SKM-1 treated with dmso at 0.1 percent for 144 hours (cell line): Measurements from ENCODE around the gene NAA50.

ENCODE experiments used
- DNase-seq: peaks from one replicate; lab custom pipeline; 2025; ENCODE audit not compliant: unreplicated experiment; lab: John Stamatoyannopoulos, UW

The NAA50 gene

GRCh38 chr3:113745756-113746547 is at the start of gene NAA50:
NAA50 (minus strand) TSS chr3:113746249; CDS start chr3:113745949, 300 bp downstream.
- peak; percentile 91 for DNase-seq

GRCh38 chr3:113795693-113796092 is 49.6 kb upstream of the NAA50 start:
- no peak for DNase-seq

- DNase-seq: no peak
Measured at GRCh38 chr3:113794526-113794925, 48.5 kb upstream of the NAA50 start.

- no peak for DNase-seq
Measured at GRCh38 chr3:113791381-113791780, 45.3 kb upstream of the NAA50 start.

GRCh38 chr3:113783980-113784379 is 37.9 kb upstream of the NAA50 start:
- no peak for DNase-seq

- DNase-seq: peak; percentile 24
Measured at GRCh38 chr3:113783463-113783862, 37.4 kb upstream of the NAA50 start.

- no peak for DNase-seq
Measured at GRCh38 chr3:113776564-113776963, 30.5 kb upstream of the NAA50 start.

- DNase-seq: no peak
Measured at GRCh38 chr3:113775516-113775915, 29.5 kb upstream of the NAA50 start.

GRCh38 chr3:113773381-113773780 is 27.3 kb upstream of the NAA50 start:
- DNase-seq: no peak

GRCh38 chr3:113771993-113772392 is 25.9 kb upstream of the NAA50 start:
- no peak for DNase-seq

- DNase-seq: no peak
Measured at GRCh38 chr3:113769551-113769950, 23.5 kb upstream of the NAA50 start.

- DNase-seq: no peak
Measured at GRCh38 chr3:113764698-113765097, 18.6 kb upstream of the NAA50 start.

- DNase-seq: no peak
Measured at GRCh38 chr3:113758389-113759024, 12.5 kb upstream of the NAA50 start.

- DNase-seq: no peak
Measured at GRCh38 chr3:113754494-113755159, 8.6 kb upstream of the NAA50 start.

GRCh38 chr3:113753376-113753985 is 7.4 kb upstream of the NAA50 start:
- no peak for DNase-seq

- no peak for DNase-seq
Measured at GRCh38 chr3:113751141-113751540, 5.1 kb upstream of the NAA50 start.

GRCh38 chr3:113747283-113748046 is 1.4 kb upstream of the NAA50 start:
- peak; percentile 5 for DNase-seq

- peak; percentile 89 for DNase-seq
Measured at GRCh38 chr3:113746548-113747282, 666 bp upstream of the NAA50 start, which contains the start of gene ATP6V1A. ATP6V1A (plus strand) TSS chr3:113747035; CDS start chr3:113778754, 31,719 bp downstream.

GRCh38 chr3:113744941-113745755 is 901 bp downstream of the NAA50 start:
- DNase-seq: peak; percentile 97
